ENCODE measurements around the gene C1orf232. TPM values are rescaled to one million over a fixed set of nuclear protein-coding genes. Genes with fewer than 3 reads are reported as not detected.

C1orf232 gene
- total and polyA plus RNA-seq, 9 of the 15 experiments (the other 6 are each of a cell fraction or from before 2014, with no cell fraction given): not detected

DNA sequence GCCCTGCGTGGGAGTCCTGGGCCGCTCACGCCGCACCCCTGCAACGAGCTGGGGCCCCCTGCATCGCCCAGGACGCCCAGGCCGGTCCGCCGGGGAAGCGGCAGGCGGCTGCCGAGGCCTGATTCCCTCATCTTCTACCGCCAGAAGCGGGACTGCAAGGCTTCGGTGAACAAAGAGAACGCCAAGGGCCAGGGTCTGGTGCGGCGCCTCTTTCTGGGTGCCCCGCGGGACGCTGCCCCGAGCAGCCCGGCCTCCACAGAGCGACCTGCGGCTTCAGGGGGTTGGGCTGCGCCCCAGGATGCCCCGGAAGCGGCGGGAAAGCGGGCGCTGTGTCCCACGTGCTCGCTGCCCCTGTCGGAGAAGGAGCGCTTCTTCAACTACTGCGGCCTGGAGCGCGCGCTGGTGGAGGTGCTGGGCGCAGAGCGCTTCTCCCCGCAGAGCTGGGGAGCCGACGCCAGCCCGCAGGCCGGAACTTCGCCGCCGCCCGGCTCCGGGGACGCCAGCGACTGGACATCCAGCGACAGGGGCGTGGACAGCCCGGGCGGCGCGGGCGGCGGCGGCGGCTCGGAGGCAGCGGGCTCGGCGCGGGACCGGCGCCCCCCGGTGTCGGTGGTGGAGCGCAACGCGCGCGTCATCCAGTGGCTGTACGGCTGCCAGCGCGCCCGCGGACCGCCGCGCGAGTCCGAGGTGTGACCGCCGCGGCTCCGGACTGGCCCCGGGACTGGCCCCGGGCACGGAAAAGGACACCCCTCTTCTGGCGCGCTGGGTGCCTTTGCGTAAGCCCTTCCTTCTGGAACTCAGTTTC, 7.1 kb downstream of the C1orf232 start (continued):
- TF ChIP-seq MGA (IDR thresholded peaks at IDR 0.05) (peak; percentile 99), PTTG1 (tag; IDR thresholded peaks at IDR 0.05; ENCODE audit: low read depth) (no peak), MCM5 (IDR thresholded peaks at IDR 0.05; ENCODE audit: low read depth) (no peak), RB1 (IDR thresholded peaks at IDR 0.05; ENCODE audit: low read depth) (peak; percentile 98; the same call in 1 of the 2 replicates), RAD21 (CRISPR knock-in tag; conservative IDR thresholded peaks at IDR 0.05 in 1 of 2, IDR thresholded peaks at IDR 0.05 in 1 of 2) (peak; percentile 60 to 84), NCOA2 (IDR thresholded peaks at IDR 0.05; ENCODE audit: partially characterized antibody in 2 of 2) (no peak), ELF1 (tag; IDR thresholded peaks at IDR 0.05) (peak; percentile 81), PML (IDR thresholded peaks at IDR 0.05; ENCODE audit: low read length) (0 out of 2 replicates have a peak, but pooled peaks have one; percentile 31), RHOXF2B (CRISPR knock-in tag; conservative IDR thresholded peaks at IDR 0.05) (no peak), SMAD3 (CRISPR knock-in tag; conservative IDR thresholded peaks at IDR 0.05) (peak; percentile 68; the same call in 1 of the 2 replicates), KDM1A (IDR thresholded peaks at IDR 0.05) (no peak)
- TF ChIP-seq, protein P1, sequence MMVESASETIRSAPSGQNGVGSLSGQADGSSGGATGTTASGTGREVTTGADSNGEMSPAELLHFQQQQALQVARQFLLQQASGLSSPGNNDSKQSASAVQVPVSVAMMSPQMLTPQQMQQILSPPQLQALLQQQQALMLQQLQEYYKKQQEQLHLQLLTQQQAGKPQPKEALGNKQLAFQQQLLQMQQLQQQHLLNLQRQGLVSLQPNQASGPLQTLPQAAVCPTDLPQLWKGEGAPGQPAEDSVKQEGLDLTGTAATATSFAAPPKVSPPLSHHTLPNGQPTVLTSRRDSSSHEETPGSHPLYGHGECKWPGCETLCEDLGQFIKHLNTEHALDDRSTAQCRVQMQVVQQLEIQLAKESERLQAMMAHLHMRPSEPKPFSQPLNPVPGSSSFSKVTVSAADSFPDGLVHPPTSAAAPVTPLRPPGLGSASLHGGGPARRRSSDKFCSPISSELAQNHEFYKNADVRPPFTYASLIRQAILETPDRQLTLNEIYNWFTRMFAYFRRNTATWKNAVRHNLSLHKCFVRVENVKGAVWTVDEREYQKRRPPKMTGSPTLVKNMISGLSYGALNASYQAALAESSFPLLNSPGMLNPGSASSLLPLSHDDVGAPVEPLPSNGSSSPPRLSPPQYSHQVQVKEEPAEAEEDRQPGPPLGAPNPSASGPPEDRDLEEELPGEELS (CRISPR knock-in tag; IDR thresholded peaks at IDR 0.05; ENCODE audit: borderline replicate concordance): peak; percentile 63; the same call in 1 of the 2 replicates
- TF ChIP-seq, protein P2, sequence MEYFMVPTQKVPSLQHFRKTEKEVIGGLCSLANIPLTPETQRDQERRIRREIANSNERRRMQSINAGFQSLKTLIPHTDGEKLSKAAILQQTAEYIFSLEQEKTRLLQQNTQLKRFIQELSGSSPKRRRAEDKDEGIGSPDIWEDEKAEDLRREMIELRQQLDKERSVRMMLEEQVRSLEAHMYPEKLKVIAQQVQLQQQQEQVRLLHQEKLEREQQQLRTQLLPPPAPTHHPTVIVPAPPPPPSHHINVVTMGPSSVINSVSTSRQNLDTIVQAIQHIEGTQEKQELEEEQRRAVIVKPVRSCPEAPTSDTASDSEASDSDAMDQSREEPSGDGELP (CRISPR knock-in tag; IDR thresholded peaks at IDR 0.05; ENCODE audit: borderline replicate concordance): peak; percentile 73; the same call in 1 of the 2 replicates
